OCI-LY1 (cell line): ENCODE results near the gene MAGI1.

Experiments used
- CTCF ChIP-seq: fragments of 200-600 bp; sonication (generic), shearing (Covaris generic); IDR thresholded peaks from 2 replicates; pipeline ENCODE4 v1.5.1; 2017; ENCODE audit warnings: mild to moderate bottlenecking, antibody characterized with exemption, low read length, moderate library complexity, mixed read lengths
- EZH2 ChIP-seq: fragments of 200-600 bp; sonication (generic), shearing (Covaris generic); IDR thresholded peaks from 2 replicates; pipeline ENCODE4 v1.8.0; 2017; ENCODE audit warnings: borderline replicate concordance, mixed run types, mild to moderate bottlenecking, antibody characterized with exemption, low read length, moderate library complexity, mixed read lengths

- no peak for TF ChIP-seq CTCF
- TF ChIP-seq EZH2 = no peak
Measured at GRCh38 chr3:65783117-65783516, 255.6 kb downstream of the MAGI1 start.
